NCI-H2107 treated with DMSO at 0.1 percent for 48 hours (cell line): ENCODE measurements around the gene ZNF787.

Experiments
- DNase-seq: peaks from one replicate; lab custom pipeline; 2025; ENCODE audit not compliant: unreplicated experiment; lab: John Stamatoyannopoulos, UW

The ZNF787 gene

GRCh38 chr19:56123266-56123891 is 2.3 kb upstream of the ZNF787 start:
- no peak for DNase-seq

GRCh38 chr19:56120371-56121179 is 520 bp downstream of the ZNF787 start:
- no peak for DNase-seq

- DNase-seq: no peak
These were observed 1.1 kb downstream of the ZNF787 start for GRCh38 chr19:56120002-56120370.

GRCh38 chr19:56119582-56119978 is 1.5 kb downstream of the ZNF787 start:
- no peak for DNase-seq

GRCh38 chr19:56118666-56119581 is 2.2 kb downstream of the ZNF787 start:
- DNase-seq: no peak

GRCh38 chr19:56117889-56118288 is 3.2 kb downstream of the ZNF787 start:
- no peak for DNase-seq

- DNase-seq: no peak
These were observed 3.7 kb downstream of the ZNF787 start for GRCh38 chr19:56117376-56117884.

- no peak for DNase-seq
These were observed 4.5 kb downstream of the ZNF787 start for GRCh38 chr19:56116606-56117005.

GRCh38 chr19:56115490-56115889 is 5.6 kb downstream of the ZNF787 start:
- no peak for DNase-seq

GRCh38 chr19:56114778-56115110 is 6.4 kb downstream of the ZNF787 start:
- no peak for DNase-seq

- no peak for DNase-seq
These were observed 6.9 kb downstream of the ZNF787 start for GRCh38 chr19:56114051-56114777.

- DNase-seq: no peak
These were observed 7.9 kb downstream of the ZNF787 start for GRCh38 chr19:56113074-56113632.

GRCh38 chr19:56112313-56112709 is 8.8 kb downstream of the ZNF787 start:
- DNase-seq: no peak

GRCh38 chr19:56111601-56112312 is 9.3 kb downstream of the ZNF787 start:
- DNase-seq: no peak

GRCh38 chr19:56110515-56111448 is 10.3 kb downstream of the ZNF787 start:
- DNase-seq: no peak

GRCh38 chr19:56109226-56109625 is 11.9 kb downstream of the ZNF787 start:
- DNase-seq: no peak

- no peak for DNase-seq
These were observed 12.5 kb downstream of the ZNF787 start for GRCh38 chr19:56108447-56109195.
